Adrenal gland (tissue), 5 donors: ENCODE measurements around the gene CCNH.

ENCODE experiments used
- POLR2A ChIP-seq, 2 donors: fragments of 450-650 bp; IDR thresholded peaks; one replicate each; pipeline ENCODE4 v1.6.1; 2017; ENCODE audit warnings: antibody characterized with exemption in 2 of 2, mild to moderate bottlenecking in 2 of 2, moderate library complexity in 1 of 2
- TF ChIP-seq, protein P1 (sequence below), 6 experiments: fragments of 450-650 bp in 4 of 6; fragments of 200-600 bp in 2 of 6; sonication (generic) in 1 of 6; IDR thresholded peaks; 1 replicate in 5 of 6; 2 replicates in 1 of 6; pipeline versions ENCODE4 v1.5.1 to v1.8.0; 2016 to 2021; ENCODE audit warnings: antibody characterized with exemption in 6 of 6, mild to moderate bottlenecking in 2 of 6, moderate library complexity in 1 of 6
- donor health status: DM: no; HTN: no; CAD: no.

DNA sequence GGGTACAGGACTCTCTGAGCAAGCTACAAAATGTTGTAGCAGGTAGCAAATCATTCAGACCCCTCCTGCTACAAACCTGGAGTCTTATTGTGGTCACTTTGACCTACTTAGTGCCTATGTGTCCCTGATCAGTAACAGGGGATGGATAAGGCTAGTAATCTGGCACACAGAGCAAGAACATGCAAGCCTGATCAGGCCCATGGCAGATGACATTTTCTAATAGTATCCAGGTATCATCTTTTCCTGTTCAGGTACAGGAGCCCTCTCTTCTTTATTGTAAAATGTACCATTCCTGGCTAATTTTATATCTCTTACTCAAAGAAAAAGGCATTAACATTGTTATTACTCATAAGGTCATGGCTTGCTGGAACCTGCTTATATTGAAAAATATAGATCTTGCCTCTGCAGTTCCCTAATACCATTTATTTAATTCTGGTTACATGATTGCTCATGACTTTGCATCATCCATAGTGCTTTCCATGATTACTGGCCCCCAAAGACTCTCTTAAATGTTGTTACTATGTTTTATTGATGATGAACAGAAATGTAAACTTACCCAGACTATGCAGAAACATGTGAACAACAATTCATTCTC is 18.2 kb upstream of the CCNH start:
- TF ChIP-seq, protein P1, sequence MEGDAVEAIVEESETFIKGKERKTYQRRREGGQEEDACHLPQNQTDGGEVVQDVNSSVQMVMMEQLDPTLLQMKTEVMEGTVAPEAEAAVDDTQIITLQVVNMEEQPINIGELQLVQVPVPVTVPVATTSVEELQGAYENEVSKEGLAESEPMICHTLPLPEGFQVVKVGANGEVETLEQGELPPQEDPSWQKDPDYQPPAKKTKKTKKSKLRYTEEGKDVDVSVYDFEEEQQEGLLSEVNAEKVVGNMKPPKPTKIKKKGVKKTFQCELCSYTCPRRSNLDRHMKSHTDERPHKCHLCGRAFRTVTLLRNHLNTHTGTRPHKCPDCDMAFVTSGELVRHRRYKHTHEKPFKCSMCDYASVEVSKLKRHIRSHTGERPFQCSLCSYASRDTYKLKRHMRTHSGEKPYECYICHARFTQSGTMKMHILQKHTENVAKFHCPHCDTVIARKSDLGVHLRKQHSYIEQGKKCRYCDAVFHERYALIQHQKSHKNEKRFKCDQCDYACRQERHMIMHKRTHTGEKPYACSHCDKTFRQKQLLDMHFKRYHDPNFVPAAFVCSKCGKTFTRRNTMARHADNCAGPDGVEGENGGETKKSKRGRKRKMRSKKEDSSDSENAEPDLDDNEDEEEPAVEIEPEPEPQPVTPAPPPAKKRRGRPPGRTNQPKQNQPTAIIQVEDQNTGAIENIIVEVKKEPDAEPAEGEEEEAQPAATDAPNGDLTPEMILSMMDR (IDR thresholded peaks at IDR 0.05) = no peak
- TF ChIP-seq POLR2A (IDR thresholded peaks at IDR 0.05) = no peak
